Measurements from ENCODE around the gene OBP2A.
"Not testable (repeated sequence)": the region's sequence is repeated elsewhere in the genome, so short reads cannot be mapped to it uniquely, and the experiment has no call there.

Gene OBP2A, protein sequence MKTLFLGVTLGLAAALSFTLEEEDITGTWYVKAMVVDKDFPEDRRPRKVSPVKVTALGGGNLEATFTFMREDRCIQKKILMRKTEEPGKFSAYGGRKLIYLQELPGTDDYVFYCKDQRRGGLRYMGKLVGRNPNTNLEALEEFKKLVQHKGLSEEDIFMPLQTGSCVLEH

GRCh38 chr9:135545646-135546176, at the start of gene OBP2A:
TSS of gene OBP2A (plus strand) at chr9:135546126. CDS start at chr9:135546181, 55 bp downstream.
- not testable (repeated sequence) for H3K4me3 ChIP-seq (ENCODE audit: low read depth, low read length)

DNA sequence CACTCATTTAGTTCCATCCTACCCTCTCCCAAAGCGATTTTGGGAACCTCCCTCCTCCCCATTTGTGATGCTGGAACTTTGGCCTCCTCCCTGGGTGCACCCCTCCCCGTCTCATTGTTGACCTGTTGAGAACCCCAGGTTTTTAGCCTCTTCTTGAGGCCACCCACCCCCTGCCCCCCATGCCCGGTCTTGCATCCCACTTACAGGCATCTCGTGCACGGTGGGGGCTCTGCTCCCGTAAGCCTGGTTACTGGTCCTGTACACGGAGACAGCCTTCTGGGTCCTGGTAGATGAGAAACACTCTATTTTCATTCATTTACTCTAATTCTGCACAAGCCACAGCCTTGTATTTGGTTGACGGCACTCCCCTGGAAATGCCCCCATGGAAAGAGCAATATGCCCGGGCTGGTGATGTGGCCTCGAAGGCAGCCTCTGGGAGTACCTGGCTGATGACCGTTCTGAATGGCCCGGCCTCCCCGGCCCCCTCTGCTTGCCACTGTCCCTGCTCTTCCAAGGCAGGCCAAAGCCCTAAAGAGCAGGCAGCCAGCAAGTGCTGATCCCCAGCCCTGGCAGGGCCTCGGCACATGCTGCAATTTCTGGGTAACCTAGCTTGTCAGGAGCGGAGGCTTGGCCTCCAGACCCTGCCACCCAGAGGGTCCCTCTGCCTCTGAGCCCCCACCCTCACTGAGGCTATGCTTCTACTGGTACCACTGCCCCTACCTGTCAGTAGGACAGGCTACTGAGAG, 47.4 kb upstream of the OBP2A start:
- H3K4me3 ChIP-seq (ENCODE audit: low read depth, low read length): no peak overlapping the region

DNA sequence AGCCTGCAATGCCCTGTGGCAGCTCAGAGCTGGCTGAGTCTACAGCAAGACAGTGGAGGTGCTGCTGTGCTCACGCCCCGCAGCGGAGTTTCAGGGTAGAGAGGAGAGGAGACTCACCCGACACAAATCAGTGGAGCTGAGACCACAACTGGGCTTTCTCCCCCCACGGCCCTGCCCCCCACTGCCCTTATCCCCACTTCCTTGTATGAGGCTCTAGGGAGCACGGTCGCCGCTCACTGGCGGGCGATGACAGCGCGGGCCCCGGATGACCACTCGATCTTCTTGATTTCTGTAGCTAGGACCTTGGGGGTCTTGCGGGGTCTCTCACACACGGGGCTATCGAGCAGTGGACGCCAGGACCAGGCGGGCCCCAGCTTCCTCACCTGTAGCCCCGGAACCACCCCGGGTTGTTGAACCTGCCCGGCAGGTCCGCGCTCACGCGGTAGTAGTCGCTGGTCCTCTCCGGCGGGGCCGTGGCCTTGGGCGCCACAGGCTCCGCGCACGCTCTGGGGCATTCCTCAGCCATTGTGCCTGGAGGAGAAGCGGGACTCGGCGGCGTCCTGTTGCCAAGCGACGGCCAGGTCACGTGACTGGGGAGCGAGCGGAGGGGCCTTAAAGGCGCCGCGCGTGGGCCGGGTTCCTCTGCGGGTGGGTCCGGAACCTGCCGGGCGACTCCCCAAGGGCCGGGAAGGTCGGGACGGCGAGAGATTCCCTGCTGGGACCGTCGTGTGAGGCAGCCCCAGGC, 46.4 kb upstream of the OBP2A start:
- H3K4me3 ChIP-seq (ENCODE audit: low read depth, low read length): peak overlapping the region; percentile 73

- H3K4me3 ChIP-seq (ENCODE audit: low read depth, low read length): peak overlapping the region; percentile 73
These were observed 45.8 kb upstream of the OBP2A start for GRCh38 chr9:135500071-135500524.

- peak within 1 kb of the TSS; percentile 73 for H3K4me3 ChIP-seq (ENCODE audit: low read depth, low read length)
These were observed 45.2 kb upstream of the OBP2A start, which contains the start of gene MRPS2 for GRCh38 chr9:135500525-135501260. TSS of gene MRPS2 (plus strand) at chr9:135500682. CDS start at chr9:135500711, 29 bp downstream.

DNA sequence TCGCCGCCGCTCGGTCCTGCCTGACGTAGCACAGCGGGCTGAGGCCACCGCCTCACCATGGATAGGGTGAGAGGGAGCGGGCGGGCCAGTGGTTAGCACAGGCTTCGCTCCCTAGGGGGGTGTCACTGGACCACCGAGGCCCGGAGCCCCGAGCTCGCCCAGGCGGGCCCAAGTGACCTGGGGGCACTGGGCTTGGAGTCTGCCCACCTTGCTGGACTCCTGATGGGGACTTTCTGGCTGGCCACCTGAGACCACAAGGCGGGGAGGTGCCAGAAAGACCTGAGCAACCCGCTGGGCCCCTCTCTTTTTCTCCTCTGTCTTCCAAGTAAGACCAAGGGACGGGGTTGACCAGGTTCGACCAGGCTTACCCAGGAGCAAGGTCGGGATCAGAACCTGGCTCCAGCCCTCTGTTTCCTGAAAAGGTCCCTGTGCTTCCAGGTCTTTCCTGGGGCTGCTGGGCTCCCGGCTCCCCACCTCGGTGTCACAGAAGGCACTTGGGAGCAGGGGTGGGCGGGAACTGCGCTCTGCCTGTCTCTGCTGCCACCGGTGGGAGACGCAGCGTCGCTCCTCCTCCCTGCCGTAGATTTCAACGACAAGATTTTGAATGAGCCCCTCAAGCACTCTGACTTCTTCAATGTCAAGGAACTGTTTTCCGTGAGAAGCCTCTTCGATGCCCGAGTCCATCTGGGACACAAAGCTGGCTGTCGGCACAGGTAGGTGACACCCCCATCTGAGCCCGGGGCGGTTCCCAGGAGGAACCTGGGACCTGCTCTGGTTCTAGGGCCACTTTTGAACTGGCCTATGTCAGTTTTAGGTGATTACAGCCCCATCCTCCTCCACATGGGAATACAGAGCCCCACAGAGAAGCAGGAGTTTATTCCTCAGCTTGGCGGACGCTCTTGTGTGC, 44.4 kb upstream of the OBP2A start:
- H3K4me3 ChIP-seq (ENCODE audit: low read depth, low read length): peak overlapping the region; percentile 73

DNA sequence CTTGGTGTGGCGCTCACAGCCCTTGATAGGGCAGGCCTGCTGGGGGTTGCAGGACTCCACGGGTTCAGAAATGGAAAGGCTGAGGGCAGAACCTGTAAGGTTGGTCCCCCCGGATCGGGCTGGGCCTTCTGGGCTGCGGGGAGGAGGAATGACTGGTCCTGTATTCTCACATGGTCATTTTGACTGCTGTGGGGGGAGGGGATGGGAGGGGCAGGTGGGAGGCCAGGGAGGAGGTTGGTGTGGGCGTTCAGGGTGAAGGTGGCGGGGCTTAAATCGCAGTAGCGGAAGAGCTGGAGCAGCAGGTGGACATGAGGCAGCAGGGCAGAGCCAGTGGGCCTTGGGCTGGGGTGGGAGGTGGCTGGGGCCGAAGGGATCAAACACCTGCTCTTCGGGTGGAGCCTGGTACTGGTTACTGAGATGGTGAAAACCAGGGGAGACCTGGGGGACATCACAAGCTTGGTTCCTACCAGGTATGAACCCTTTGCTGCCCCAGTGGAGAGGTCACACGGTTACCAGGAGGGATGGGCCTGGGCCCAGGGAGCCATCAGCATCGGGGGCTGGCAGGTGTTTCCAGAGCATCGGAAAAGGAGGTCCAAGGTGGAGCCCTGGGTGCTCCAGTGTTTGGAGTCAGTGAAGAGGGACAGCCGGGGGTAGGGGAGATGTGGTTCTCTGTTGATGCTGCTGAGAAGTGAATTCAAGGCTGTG, 43.6 kb upstream of the OBP2A start:
- H3K4me3 ChIP-seq (ENCODE audit: low read depth, low read length): no peak overlapping the region

DNA sequence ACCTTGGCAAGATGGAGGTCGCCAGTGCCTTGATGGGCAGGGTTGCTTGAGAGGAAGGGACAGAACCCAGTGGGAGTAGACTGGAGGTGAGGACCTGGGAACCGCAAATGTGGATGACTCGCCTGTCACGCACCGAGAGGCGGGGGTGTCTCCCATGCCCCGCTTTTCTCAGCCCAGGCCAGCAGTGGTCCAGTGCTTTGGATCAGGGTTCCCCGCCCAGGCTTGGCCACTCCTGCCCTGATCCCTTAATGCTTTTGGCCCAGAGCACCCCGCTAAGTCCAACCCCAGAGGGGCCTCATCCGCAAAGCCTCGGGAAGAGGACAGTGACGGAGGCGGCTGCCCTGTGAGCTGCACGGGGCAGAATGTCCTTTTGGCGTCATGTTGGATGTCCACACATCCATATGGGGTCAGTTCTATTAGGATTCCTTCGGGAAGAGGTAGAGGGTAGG, 43.0 kb upstream of the OBP2A start:
- no peak overlapping the region for H3K4me3 ChIP-seq (ENCODE audit: low read depth, low read length)

- H3K4me3 ChIP-seq (ENCODE audit: low read depth, low read length): no peak overlapping the region
These were observed 42.3 kb upstream of the OBP2A start for GRCh38 chr9:135503371-135504261.

- no peak overlapping the region for H3K4me3 ChIP-seq (ENCODE audit: low read depth, low read length)
These were observed 41.4 kb upstream of the OBP2A start for GRCh38 chr9:135504262-135505243.

DNA sequence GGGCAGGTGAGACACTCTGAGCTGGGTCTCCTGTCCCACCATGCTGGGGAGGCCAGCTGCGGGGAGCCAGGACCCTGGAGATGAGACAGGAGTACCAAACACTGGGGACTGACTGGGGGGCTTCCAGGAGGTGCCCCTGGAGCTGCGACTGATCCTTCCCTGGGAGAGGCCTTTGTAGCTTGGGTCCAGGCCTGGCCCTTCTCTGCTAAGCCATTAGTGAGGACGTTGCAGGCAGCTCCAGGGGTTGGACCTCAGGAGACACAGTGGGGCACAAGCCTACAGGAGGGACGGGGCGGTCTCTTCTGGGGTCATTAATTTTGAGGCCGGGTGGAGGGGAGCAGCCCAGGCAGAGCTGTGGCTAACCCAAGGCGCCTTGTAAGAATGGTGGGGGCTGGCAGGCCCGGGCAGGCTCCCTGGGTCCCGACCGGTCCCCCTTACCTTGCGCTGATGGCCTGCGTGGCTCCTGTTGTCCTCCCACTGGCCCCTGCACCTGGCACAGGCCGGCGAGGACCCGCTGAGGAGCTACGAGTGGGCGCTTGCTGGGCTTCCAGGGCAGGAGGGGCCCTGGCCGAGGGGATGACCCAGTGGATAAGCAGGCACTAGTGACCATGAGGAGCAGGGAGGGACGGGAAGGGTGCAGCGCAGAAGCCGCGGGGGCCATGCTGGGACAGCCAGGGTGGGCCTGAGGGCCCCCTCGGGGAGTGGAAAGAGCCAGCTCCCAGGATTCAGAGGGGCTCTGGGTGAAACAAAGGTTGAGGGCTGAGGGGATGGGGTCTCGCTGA, 40.3 kb upstream of the OBP2A start:
- H3K4me3 ChIP-seq (ENCODE audit: low read depth, low read length): no peak overlapping the region

DNA sequence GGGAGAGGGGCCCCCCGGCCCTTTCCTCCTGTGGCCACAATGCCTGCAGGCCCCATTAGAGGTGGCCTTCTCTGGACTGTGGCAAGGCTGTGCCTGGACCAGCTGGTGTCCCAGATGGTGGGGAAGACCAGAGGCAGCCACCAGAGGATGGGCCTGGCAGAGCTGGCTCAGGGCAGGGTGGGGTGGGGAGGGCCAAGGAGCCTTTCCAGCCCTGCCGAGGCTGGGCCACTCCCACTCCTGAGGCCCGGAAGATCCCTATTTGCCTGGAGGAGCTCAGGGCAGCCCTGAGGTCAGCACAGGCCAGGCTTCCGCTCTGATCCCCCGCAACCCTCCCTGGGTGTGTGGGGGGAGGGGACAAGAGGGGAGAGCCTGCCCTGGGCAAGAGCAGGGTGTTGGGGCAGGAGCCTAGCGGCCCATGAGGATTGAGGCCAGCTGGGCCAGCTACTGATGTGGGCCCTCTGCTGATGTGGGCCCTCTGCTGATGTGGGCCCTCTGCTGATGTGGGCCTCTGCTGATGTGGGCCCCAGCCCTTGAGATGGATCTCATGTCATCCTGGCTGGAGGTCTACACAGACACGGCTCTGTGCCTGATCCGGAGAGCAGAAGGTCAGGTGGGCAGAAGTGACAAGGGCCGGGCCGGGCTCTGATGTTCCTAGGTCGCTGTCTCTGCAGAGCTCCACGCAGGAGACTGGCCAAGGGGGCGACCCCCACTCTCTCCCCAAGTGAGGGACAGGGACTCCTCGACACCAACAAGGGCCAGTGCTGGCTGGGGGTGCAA, 39.4 kb upstream of the OBP2A start:
- H3K4me3 ChIP-seq (ENCODE audit: low read depth, low read length): no peak overlapping the region

DNA sequence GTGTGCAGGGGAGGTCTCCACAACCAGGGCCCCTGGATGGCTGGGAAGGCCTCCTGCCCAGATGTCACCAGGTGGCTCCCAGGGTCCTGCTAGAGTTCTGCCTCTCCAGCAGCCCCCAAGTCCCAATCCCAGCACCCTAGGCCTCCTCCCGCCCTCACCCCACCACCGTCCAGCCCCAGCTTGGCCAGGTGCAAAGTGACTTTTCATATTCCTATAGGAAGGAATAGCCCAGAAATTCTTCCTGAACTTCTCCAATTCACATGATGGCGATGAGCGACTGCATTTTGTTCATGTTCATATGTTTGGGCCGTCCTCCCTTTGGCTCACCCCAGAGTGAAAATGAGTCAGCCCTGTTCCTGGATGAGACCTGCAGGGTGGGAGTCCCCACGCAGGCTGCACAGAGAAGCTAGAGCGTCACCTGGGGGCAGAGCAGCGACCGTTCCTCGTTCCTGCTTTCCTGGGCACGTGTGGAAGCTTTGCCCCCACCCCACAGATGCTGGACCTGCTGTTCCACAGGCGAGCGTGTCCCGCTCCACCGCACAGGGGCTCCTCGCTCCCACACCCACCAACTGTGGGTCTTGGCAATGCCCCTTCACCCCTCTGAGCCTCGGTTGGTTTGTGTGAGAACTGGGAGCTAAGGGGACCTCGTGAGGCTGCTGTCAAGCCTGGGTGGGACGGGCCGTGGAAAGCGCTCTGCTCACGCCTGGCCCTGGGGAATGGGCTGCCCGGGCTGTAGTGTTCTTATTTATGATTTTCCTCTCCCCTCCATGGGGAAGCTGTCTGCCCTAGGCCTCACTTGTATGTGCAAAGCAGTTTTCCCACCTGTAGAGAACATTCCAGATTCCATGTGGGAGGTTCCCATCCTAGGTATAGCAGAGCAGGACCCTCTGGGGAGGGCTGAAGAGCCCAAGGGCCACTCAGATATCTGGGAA, 38.6 kb upstream of the OBP2A start:
- no peak overlapping the region for H3K4me3 ChIP-seq (ENCODE audit: low read depth, low read length)

GRCh38 chr9:135508211-135508820, 37.6 kb upstream of the OBP2A start:
- no peak overlapping the region for H3K4me3 ChIP-seq (ENCODE audit: low read depth, low read length)

All from iPS-11a (cell line).